ENCODE measurements around the gene WIPF2. TPM values are rescaled to one million over a fixed set of nuclear protein-coding genes. Genes with fewer than 3 reads are reported as not detected.
"Not testable (repeated sequence)": the region's sequence is repeated elsewhere in the genome, so short reads cannot be mapped to it uniquely, and the experiment has no call there.

WIPF2 gene
- total RNA-seq, 1 experiment from 2014 or later, result 5.7 TPM

- H3K27me3 ChIP-seq (replicated peaks), result not testable (repeated sequence)
These were observed 12.9 kb upstream of the WIPF2 start for GRCh38 chr17:40206193-40206592.

GRCh38 chr17:40209404-40210093, 9.6 kb upstream of the WIPF2 start:
- no peak overlapping the region for H3K4me3 ChIP-seq
- H3K9me3 ChIP-seq (replicated peaks), result no peaks in the 10 kb centered on the region
- peaks cover 14% of the 10 kb centered on the region for H3K4me1 ChIP-seq (replicated peaks)
- no peaks in the 10 kb centered on the region for H3K36me3 ChIP-seq
- no peak overlapping the region for H3K27ac ChIP-seq
- no peaks in the 10 kb centered on the region for H3K27me3 ChIP-seq (replicated peaks)
- peak in 1 of 2 experiments; percentile 43 for DNase-seq (ENCODE audit: low read depth in 1 of 2, low spot score in 2 of 2)

More at GRCh38 chr17:40206193-40206592, 12.9 kb upstream of the WIPF2 start:
- not testable (repeated sequence) for H3K27ac ChIP-seq; H3K9me3 ChIP-seq (replicated peaks); H3K36me3 ChIP-seq; H3K4me3 ChIP-seq; DNase-seq (ENCODE audit: low read depth in 1 of 2, low spot score in 2 of 2)
- H3K4me1 ChIP-seq (replicated peaks), result peaks cover 12% of the 10 kb centered on the region

GRCh38 chr17:40213914-40214313, 5.2 kb upstream of the WIPF2 start:
- H3K36me3 ChIP-seq; DNase-seq (ENCODE audit: low read depth in 1 of 2, low spot score in 2 of 2); H3K4me3 ChIP-seq; H3K27ac ChIP-seq; H3K27me3 ChIP-seq (replicated peaks); H3K9me3 ChIP-seq (replicated peaks): not testable (repeated sequence)
- H3K4me1 ChIP-seq (replicated peaks), result peaks cover 29% of the 10 kb centered on the region

- no peak overlapping the region for H3K4me3 ChIP-seq
- no peaks in the 10 kb centered on the region for H3K36me3 ChIP-seq
- peaks cover 20% of the 10 kb centered on the region for H3K4me1 ChIP-seq (replicated peaks)
- peak overlapping the region; percentile 65; the same call in 1 of the 2 replicates for H3K27ac ChIP-seq
- H3K9me3 ChIP-seq (replicated peaks), result no peaks in the 10 kb centered on the region
- H3K27me3 ChIP-seq (replicated peaks), result no peaks in the 10 kb centered on the region
- DNase-seq (ENCODE audit: low read depth in 1 of 2, low spot score in 2 of 2), result peak; percentile 51 to 59
These were observed 931 bp upstream of the WIPF2 start for GRCh38 chr17:40218006-40218739.

- peak; percentile 35 to 43 for DNase-seq (ENCODE audit: low read depth in 1 of 2, low spot score in 2 of 2)
- Histone ChIP-seq H3K9me3 (replicated peaks) (no peaks in the 10 kb centered on the region), H3K36me3 (no peaks in the 10 kb centered on the region), H3K27ac (no peak overlapping the region), H3K4me3 (peak overlapping the region; percentile 53), H3K27me3 (replicated peaks) (no peaks in the 10 kb centered on the region), H3K4me1 (replicated peaks) (peaks cover 17% of the 10 kb centered on the region)
These were observed 662 bp downstream of the WIPF2 start for GRCh38 chr17:40219594-40220338.

GRCh38 chr17:40224718-40225550, 5.8 kb downstream of the WIPF2 start:
- H3K36me3 ChIP-seq, result 0 out of 2 replicates have a peak, but pooled peaks cover 5% of the 10 kb centered on the region
- H3K27me3 ChIP-seq (replicated peaks), result no peaks in the 10 kb centered on the region
- peaks cover 2% of the 10 kb centered on the region; the same call in 1 of the 2 replicates for H3K4me1 ChIP-seq (replicated peaks)
- H3K4me3 ChIP-seq, result no peak overlapping the region
- DNase-seq (ENCODE audit: low read depth in 1 of 2, low spot score in 2 of 2), result no peak
- no peaks in the 10 kb centered on the region for H3K9me3 ChIP-seq (replicated peaks)
- no peak overlapping the region for H3K27ac ChIP-seq

- peaks cover 21% of the 10 kb centered on the region for H3K36me3 ChIP-seq
- H3K4me1 ChIP-seq (replicated peaks); DNase-seq (ENCODE audit: low read depth in 1 of 2, low spot score in 2 of 2); H3K27ac ChIP-seq; H3K9me3 ChIP-seq (replicated peaks); H3K27me3 ChIP-seq (replicated peaks); H3K4me3 ChIP-seq: not testable (repeated sequence)
These were observed 10.0 kb downstream of the WIPF2 start for GRCh38 chr17:40229146-40229545.

GRCh38 chr17:40230670-40231069, 11.6 kb downstream of the WIPF2 start:
- no peaks in the 10 kb centered on the region for H3K9me3 ChIP-seq (replicated peaks)
- no peak overlapping the region for H3K4me3 ChIP-seq
- no peak overlapping the region for H3K27ac ChIP-seq
- peaks cover 25% of the 10 kb centered on the region for H3K36me3 ChIP-seq
- no peaks in the 10 kb centered on the region for H3K27me3 ChIP-seq (replicated peaks)
- no peaks in the 10 kb centered on the region for H3K4me1 ChIP-seq (replicated peaks)
- no peak for DNase-seq (ENCODE audit: low read depth in 1 of 2, low spot score in 2 of 2)

GRCh38 chr17:40231928-40232327, 12.8 kb downstream of the WIPF2 start:
- H3K9me3 ChIP-seq (replicated peaks); H3K27me3 ChIP-seq (replicated peaks); H3K27ac ChIP-seq; H3K4me1 ChIP-seq (replicated peaks); H3K4me3 ChIP-seq; DNase-seq (ENCODE audit: low read depth in 1 of 2, low spot score in 2 of 2): not testable (repeated sequence)
- H3K36me3 ChIP-seq, result peaks cover 25% of the 10 kb centered on the region

GRCh38 chr17:40241252-40241834, 22.2 kb downstream of the WIPF2 start:
- Histone ChIP-seq H3K4me3 (no peak overlapping the region), H3K9me3 (replicated peaks) (no peaks in the 10 kb centered on the region), H3K36me3 (0 out of 2 replicates have a peak, but pooled peaks cover 3% of the 10 kb centered on the region), H3K4me1 (replicated peaks) (no peaks in the 10 kb centered on the region), H3K27ac (no peak overlapping the region), H3K27me3 (replicated peaks) (no peaks in the 10 kb centered on the region)
- DNase-seq (ENCODE audit: low read depth in 1 of 2, low spot score in 2 of 2), result no peak

- H3K4me1 ChIP-seq (replicated peaks), result no peaks in the 10 kb centered on the region
- no peak overlapping the region for H3K27ac ChIP-seq
- DNase-seq (ENCODE audit: low read depth in 1 of 2, low spot score in 2 of 2), result no peak
- no peaks in the 10 kb centered on the region for H3K27me3 ChIP-seq (replicated peaks)
- H3K36me3 ChIP-seq, result 0 out of 2 replicates have a peak, but pooled peaks cover 3% of the 10 kb centered on the region
- no peaks in the 10 kb centered on the region for H3K9me3 ChIP-seq (replicated peaks)
- H3K4me3 ChIP-seq, result no peak overlapping the region
These were observed 23.7 kb downstream of the WIPF2 start for GRCh38 chr17:40242774-40243173.

GRCh38 chr17:40243761-40244160, 24.7 kb downstream of the WIPF2 start:
- no peaks in the 10 kb centered on the region for H3K4me1 ChIP-seq (replicated peaks)
- H3K27ac ChIP-seq, result no peak overlapping the region
- no peaks in the 10 kb centered on the region for H3K27me3 ChIP-seq (replicated peaks)
- H3K4me3 ChIP-seq, result no peak overlapping the region
- no peak for DNase-seq (ENCODE audit: low read depth in 1 of 2, low spot score in 2 of 2)
- H3K36me3 ChIP-seq, result 0 out of 2 replicates have a peak, but pooled peaks cover 3% of the 10 kb centered on the region
- no peaks in the 10 kb centered on the region for H3K9me3 ChIP-seq (replicated peaks)

GRCh38 chr17:40244255-40244654, 25.2 kb downstream of the WIPF2 start:
- no peak overlapping the region for H3K27ac ChIP-seq
- no peaks in the 10 kb centered on the region for H3K9me3 ChIP-seq (replicated peaks)
- no peaks in the 10 kb centered on the region for H3K27me3 ChIP-seq (replicated peaks)
- H3K4me3 ChIP-seq, result no peak overlapping the region
- no peaks in the 10 kb centered on the region for H3K4me1 ChIP-seq (replicated peaks)
- no peak for DNase-seq (ENCODE audit: low read depth in 1 of 2, low spot score in 2 of 2)
- H3K36me3 ChIP-seq, result 0 out of 2 replicates have a peak, but pooled peaks cover 3% of the 10 kb centered on the region
